NCI-H510A treated with DMSO at 0.1 percent for 48 hours (cell line): ENCODE data around the gene SEMA3F.

Source experiments
- DNase-seq: peaks from one replicate; lab custom pipeline; 2025; lab: John Stamatoyannopoulos, UW

Gene SEMA3F

DNA sequence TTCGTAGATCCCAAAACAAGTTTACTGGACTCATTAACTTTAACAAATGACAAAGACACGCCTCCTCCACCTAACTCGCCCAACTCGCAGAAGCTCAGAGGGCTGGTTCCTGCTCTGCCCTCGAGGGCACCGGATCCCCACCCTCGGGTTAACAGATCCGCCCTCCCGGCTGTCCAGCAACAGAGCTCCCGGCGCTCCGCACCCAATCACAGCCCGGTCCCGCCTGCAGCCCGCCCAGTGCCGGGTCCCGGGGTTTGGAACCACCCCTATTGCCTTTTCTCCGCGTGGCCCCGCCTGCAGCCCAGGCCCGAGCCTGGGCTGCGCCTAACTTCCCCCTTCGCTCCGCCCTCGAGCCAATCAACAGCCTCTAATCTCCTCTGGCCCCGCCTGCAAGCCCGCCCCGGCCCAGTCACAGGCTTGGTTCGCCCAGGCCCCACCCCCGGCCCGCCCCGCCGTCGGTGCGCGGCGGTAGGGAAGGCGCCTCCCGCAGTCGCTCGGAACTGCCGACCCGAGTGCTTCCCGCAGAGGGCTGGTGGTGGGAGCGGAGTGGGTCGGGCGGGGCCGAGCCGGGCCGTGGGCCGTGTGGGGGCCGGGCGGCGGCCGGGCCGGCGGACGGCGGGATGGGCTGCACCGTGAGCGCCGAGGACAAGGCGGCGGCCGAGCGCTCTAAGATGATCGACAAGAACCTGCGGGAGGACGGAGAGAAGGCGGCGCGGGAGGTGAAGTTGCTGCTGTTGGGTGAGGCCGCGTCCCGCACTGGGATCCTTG is 80.8 kb downstream of the SEMA3F start, which contains the start of gene GNAI2:
Gene GNAI2, plus strand, starts transcription at position 489 of the 768 bp plus-strand sequence. Its CDS starts 132 bp downstream, at position 621.
- DNase-seq = peak; percentile 95

GRCh38 chr3:50236484-50237132 is 81.5 kb downstream of the SEMA3F start:
- no peak for DNase-seq

GRCh38 chr3:50237133-50237651 is 82.1 kb downstream of the SEMA3F start:
- peak; percentile 38 for DNase-seq

DNA sequence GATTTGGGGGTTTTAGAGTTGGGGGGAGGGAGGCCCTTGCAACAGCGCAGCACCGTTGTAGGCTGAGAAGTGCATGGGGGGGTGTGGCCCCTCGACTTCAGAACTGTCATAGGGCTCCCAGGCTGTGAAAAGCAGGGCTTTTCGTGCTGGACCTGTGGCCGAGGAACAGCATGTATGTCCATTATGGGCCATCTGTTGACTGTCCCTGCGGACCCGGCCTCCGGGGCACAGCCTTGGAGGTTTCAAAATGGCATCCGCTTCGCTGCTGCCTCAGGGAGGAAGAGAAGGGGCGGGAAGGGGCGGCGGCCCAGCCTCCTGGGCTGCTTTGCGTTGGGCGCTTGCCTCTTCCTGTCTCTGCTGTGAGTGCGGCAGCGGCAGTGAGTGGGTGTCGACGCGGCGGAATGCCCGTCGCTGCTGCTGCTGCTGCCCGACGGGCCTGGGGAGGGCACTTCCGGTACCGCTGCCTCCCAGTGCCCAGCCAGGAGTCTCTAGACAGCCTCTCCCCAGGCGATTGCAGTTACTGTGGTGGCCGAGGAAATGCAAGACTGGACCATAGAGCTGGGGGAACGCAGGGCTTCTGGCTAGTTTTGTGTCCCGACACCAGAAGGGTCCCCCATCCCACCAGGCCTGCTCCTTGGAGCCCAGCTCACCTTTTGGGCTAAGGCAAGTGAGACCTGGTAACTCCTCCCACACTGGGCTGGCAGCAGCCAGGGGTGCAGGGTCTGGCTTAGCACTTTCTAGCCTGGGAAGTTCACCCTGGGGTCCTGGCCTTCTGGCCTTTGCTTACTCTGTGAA is 82.8 kb downstream of the SEMA3F start:
- peak; percentile 72 for DNase-seq

GRCh38 chr3:50238549-50239026 is 83.5 kb downstream of the SEMA3F start:
- DNase-seq = no peak
